CD4-positive, alpha-beta T cell treated with Interleukin-6 for 4 hours (primary cell): ENCODE data around the gene IKZF5.

Experiments
- DNase-seq: peaks from one replicate; pipeline ENCODE4 v3.0.0-alpha.2; 2020; ENCODE audit warnings: mixed read lengths

The IKZF5 gene, protein sequence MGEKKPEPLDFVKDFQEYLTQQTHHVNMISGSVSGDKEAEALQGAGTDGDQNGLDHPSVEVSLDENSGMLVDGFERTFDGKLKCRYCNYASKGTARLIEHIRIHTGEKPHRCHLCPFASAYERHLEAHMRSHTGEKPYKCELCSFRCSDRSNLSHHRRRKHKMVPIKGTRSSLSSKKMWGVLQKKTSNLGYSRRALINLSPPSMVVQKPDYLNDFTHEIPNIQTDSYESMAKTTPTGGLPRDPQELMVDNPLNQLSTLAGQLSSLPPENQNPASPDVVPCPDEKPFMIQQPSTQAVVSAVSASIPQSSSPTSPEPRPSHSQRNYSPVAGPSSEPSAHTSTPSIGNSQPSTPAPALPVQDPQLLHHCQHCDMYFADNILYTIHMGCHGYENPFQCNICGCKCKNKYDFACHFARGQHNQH

DNA sequence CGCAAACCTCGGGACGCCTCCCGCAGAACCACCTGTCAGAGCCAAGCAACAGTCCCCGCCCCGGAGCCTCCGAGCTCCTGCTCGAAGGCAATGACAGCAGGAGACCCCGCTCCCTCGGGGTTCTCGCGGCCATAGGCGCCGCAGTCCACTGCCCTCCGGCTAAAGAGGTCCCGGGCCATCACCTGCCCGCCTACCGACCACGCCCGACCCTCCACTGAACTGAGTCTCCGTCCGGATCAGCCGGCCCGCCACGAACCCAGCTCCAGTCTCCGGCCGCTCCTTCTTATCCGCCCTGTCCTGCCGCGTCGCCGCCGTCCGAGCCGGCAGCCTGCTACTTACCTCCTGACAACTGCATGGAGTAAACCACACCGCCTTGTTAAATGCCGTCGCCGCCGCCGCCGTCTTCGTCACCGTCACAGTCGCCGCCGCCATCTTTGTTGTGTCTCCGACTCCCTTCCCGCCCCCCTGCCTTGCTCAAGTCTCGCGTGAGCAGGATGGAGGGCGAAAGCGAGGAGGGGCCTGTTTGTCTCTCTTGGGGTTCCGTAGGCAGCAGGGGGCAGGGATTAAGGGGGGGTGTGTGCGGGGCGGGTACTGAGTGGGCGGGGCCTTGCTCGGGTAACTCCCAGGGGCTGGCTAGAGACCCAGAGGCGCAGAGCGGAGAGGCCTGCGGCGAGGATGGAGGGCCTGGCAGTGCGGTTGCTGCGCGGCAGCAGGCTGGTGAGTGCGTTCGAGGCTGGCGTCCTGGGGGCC is at the start of gene IKZF5, which contains the start of gene ACADSB:
IKZF5 (minus strand) TSS at position 441 of the 750 bp plus-strand sequence. CDS start 10,170 bp downstream, outside the sequence.
ACADSB (plus strand) TSS at position 652 of the 750 bp plus-strand sequence; CDS start at position 676, 24 bp downstream.
- peak; percentile 97 for DNase-seq

DNA sequence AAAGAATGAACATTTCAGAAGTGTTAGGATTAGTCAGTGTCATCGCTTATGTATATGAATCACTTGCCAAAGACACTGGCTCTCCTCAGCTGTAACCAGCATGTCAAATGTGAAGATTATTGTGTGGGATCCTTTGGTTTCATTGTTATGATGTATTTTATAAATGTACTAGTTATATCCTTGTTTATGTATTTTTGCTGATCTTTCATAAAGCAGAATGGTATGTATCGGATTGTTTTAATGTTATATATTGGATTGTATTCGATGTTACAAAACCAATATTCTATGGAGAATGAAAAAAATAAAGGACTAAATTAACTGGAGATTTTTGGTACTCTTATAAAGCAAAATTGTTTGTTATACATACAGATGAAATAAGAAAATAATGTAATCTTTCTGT is 49.4 kb upstream of the IKZF5 start:
- DNase-seq: no peak

DNA sequence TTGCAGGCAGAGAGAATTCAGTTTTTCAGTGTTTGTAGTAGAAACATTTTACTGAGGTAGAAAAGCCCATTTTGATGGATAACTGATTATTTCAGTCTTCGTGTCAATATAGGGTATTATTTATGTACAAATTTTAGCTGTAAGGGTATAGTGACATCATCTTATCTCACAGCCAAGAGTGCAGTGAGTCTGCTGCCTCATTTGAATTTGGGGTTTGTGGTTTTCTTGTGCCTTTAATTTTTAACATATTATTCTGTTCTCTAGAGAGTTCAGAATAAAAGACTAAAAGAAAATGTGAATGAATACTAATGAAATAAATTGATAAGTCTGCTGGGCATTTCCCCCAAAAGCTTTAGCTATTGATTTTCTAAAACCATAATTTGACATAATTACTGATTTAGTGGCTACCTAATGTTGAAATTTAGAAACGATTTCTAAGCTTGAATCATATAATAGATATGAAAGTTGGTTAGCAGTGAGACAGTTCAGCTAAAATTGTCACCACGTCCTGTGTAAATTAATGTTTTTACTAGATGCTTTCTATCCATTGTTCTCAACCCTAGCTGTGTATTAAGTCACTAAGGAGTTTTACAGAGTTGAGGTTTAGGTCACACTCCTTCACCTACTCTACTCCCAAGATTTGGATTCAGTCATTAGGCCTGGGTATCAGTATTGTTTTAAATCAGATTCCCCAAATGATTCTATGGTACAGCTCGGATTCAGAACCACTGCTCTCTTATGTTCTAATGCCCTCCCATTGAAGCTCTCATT is 37.6 kb upstream of the IKZF5 start:
- no peak for DNase-seq

DNA sequence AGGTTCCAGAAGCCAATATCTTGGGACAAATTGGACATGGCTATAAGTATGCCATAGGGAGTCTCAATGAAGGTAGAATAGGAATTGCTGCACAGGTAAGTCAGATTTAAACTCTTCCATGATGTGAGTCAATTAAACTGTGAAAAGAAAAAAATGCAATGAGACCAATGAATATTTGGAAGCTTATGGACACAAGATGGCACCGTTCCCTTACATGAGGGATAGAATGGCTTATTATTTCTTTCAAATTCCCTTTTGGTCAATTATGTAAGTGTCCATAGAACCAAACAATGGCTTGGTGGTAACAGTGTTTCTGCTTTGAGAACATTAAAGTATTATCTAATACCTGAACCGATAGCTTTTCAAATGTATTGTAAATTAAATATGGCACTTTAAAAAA is 35.8 kb upstream of the IKZF5 start:
- DNase-seq: no peak

DNA sequence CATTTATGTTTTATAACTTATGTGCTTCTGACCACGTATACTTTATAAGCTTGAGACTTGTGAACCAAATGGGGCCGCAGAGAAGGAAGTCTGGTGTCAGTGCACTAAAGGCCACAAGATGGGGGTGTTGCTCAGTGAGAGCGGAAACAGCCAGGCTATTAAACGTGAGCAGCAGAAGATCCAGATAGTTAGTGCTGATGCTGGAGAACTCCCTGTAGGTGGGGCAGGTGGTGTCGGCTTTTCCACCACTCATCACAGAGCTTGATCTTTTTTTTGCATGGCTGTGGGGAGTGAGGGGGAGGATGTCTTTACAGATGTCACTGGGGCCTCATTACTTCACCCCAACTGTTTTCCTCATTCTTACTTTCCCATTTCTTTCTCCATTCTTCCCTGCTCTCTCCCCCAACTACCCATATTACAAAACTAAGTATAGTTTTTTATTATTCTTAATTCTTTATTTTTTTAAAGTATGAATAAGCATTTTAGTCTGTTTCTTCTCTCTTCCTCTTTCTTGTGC is 34.9 kb upstream of the IKZF5 start:
- DNase-seq: peak; percentile 50

DNA sequence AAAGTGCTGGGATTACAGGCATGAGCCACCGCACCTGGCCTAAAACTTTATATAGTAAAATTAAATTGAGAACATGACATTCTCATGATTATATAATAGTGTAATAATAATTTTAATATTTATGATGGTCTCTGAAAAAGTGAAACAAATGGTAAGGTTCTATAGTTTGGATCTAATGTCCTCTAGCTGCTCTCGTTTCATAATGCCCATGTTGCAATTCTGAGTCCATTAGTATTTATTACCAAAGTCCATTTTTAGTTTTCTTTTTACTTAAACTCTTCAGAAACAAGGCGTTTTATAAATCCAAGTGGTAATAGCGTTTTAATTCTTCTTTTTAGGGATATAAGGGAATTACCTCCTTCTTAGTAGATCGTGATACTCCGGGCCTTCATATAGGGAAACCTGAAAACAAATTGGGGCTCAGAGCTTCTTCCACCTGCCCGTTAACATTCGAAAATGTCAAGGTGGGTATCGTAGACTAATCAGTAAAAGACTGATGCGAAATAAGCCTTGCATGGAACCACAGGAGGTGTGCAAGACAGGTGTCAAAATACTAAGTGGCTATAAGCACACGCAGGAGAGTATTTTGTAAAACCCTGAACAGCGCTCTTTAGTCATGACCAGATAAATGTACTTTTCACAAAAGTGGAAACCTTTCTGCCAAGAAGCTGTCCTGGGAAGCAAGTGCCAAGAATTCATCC is 34.3 kb upstream of the IKZF5 start:
- DNase-seq: no peak

DNA sequence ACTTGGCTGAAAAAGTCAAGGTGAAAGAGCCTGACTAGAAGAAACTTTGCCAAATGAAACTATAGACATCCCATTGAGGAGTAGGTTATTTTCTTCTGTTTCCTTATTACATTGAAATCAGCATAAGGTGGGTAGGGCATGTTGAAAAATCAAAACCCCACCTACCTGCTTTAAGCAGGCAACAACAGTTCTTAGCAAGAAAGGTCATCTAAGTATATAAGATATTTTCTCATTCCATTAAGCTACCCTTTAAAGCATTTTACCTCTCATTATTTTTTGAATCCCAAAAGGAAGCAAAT is 31.0 kb upstream of the IKZF5 start:
- no peak for DNase-seq

DNA sequence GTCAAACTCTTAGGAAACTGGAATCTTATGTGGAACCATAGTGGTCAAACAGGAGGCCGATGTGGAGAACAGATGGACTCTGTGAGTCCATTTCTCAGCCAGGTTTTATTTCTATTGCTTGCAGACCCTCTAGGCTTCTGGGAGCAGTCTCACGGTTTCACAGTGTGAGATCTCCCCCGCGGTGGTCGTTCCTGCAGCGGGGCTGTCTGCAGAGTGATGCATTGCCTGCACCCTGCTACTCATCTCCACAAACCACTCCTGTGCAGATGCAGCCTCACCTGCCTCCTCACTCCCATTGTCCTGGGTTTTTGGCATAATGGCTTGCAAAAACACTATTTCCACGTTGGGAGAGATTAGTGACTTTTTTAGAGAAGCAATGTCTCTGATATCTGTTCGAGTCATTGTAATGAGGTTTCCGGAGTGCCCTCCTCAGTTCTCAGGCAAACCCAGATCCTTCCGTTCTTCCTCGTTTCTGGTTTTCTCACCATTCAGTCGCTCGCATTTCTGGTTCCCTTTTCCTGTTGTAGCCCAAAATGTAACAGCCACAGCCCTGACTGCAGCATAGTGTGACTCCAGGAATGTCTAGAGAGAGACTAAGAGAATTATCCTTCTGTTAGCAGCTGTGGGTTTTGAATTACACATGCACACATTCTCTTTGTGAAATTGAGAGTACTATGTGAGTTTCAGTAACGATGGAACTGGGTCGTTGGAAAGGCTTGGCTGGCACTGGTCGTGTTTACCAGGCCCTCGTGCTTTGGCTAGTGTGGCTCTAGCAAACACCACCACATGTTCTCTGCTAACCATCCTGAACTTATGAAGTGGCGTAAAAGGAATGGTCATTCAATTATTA is 30.4 kb upstream of the IKZF5 start:
- DNase-seq: no peak

DNA sequence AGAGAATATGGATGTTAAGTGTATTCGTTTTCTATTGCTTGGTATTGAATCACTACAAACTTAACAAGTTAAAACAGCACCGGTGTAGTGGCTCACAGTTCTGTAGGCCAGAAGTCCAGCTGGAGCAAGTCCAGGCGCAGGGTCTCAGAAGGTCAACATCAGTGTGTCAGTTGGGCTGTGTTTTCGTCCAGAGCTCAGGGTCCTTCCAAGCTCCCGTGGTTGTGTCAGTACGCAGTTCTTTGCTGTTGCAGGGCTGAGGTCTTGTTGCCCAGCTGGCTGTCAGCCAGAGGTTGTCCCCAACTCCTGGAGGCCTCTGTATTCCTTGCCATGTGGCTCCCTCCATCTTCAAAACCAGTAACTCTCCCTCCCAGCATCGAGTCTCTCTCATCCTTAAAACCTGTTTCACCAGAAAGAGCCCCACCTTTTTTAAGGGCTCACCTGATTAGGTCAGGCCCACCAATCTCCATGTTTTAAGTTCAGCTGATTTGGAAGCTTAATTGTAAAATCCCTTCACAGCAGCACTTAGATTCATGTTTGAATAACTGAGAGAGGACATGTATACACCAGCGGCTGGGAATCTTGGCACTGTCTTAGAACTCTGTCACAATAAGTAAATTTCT is 27.0 kb upstream of the IKZF5 start:
- DNase-seq: no peak

DNA sequence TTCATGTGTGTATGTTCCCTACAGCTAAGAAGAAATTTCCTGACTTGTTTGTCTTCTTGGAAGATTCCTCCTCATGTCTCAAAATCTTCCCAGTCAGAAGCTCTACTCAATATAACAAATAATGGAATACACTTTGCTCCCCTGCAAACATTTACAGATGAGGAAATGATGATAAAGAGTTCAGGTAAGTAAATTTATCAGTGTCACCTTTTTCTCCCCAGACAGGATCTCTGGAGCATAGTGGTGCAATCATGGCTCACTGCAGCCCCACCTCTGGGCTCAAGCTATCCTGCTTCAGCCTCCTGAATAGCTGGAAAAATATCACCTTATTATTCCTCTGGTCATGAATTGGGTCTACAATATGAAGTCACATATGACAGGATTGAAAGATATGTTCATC is 25.7 kb upstream of the IKZF5 start:
- no peak for DNase-seq

DNA sequence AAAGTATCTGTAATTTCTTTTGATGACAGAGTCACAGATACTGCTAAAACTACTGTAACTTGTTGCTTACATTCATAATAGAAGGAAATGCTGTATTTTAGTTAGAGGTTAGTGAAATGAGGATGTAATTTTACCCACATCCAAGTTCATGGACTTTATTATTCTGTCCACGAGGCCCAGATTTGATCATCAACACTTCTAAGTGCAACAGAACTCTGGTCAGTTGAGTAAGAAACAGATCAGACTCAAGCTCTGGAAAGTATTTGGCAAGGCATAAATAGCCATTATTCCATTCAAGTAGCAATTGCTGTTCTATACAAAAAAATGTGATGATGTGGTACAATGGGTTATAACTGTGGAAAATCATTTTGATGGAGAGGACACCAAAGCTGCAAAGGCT is 22.5 kb upstream of the IKZF5 start:
- no peak for DNase-seq

DNA sequence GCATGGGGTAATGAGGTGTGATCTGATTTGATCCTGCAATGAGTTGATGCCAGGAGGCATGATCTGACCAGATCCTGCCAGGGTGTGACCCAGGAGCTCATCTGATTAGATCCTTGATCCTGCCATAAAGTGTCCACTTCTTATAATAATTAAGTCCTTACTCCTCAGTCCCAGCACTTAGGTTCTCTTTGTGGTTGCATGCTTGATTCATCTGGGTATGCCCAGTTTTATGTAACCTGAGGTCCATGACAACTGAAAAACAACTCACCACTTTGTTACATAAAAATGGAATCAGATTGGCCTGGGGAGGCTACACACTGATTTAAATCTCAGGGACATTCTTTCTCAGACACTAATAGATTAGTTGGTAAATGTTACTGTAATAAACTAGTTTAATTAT is 19.3 kb upstream of the IKZF5 start:
- no peak for DNase-seq

DNA sequence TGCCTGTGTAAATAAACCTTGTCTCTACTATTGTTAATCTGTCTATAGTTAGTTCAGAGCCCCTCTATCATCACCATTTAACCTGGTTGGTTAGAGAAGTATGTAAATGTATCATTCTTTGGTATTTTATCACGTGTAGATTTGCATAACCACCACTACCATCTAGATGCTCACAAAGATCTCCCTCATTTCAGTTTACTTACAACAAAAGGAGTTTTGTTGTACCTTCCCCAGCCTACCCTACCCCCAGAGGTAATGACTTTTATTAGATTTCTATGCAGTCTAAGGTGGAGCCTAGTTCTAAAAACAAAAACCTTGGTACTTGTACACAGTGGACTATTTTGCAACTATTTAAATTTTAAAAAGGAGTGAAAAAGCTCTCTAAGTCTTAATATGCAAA is 17.7 kb upstream of the IKZF5 start:
- DNase-seq: no peak

DNA sequence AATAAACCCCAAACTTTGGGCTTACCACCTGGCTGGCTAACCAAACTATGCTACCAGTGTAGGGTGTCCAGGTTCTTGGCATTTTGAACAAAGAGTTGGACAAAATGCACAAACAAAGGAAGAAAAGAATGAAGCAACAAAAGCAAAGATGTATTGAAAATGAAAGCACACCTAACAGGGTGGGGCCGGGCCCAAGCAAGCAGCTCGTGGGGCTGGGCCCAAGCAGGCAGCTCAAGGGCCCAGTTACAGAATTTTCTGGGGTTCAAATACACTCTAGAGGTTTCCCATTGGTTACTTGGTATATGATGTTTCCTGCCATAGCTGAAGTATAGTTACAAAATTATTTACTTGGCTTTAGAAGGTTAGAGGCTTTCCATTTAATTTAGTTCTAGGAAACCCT is 15.9 kb upstream of the IKZF5 start:
- no peak for DNase-seq

DNA sequence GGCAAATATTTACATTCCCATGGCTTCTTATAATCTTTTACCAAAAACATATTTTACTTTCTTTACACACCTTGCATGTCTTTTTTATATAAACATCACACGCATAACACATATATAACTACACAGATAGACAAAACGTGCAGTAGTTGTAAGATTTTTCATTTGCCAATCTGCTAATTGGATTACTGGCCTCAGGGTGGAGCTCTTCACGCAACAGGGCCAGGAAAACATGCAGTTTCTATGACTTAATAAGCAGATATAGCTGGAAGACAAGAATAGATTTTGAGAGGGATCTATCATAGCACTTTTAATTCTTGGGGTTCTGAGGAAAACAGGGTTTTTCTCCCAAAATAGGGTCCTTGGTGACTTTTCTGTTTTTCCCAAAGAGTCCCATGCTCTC is 12.9 kb upstream of the IKZF5 start:
- DNase-seq: peak; percentile 4

DNA sequence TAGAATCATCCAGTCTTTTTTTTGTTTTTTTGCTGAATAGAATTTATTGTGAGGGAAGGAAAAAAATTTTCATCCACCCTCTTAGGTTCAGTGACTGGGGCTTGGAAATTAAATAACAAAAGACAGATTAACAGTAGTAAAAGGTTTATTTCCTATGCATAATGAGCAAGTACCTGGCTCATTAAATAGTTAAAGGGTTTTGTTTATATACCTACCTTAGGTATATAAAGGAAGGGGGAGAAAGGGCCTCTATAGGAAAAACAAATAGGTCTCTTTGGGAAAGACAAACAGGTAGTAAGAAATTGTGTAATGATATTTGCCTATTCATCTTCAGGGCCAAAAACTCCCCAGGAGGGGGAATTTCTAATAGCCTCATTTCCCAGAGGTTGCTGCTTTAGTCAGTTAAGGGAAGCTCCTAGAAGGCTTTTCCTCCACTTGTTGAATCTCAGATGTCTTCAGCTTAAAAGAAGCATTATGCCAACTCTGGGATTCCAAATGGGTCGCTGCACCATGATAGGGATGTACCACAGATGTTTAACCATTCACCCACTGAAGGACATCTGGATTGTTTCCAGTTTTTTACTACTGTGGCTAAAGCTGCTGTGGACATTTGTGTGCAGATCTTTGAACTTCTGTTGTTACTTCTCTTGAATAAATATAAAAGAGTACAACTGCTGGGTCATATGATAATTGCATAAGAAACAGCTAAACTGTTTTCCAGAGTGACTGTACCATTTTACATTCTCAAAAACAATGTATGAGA is 11.5 kb upstream of the IKZF5 start:
- no peak for DNase-seq

DNA sequence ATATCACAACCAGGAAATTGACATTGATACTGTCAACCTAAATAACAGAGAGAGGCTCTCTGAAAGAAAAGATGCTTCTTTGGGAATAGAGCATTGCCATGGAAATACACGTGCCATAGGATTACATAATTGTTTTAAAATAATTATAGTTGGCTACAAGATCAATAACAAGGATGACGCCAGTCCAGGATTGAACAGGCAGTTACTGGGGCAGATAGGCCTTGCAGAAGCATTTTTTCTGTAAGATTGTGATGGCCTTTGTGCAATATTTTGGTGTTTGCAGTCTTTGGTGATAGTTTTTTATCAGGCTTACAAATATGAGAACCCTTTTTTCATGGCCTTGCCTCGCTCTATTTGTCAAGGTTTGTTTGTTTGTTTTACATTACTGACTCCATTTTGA is 10.7 kb upstream of the IKZF5 start:
- DNase-seq: no peak

DNA sequence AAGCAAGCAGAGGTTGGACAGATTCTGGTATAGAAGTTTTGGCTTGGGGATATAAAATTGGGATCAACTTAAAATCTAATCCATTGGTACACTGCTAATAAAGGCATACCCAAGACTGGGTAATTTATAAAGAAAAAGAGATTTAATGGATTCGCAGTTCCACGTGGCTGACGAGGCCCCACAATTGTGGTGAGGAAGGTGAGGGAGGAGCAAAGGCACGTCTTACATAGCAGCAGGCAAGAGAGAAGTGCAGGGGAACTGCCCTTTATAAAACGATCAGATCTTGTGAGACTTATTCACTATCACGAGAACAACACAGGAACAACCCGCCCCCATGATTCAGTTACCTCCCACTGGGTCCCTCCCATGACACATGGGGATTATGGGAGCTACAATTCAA is 9.9 kb upstream of the IKZF5 start:
- no peak for DNase-seq

DNA sequence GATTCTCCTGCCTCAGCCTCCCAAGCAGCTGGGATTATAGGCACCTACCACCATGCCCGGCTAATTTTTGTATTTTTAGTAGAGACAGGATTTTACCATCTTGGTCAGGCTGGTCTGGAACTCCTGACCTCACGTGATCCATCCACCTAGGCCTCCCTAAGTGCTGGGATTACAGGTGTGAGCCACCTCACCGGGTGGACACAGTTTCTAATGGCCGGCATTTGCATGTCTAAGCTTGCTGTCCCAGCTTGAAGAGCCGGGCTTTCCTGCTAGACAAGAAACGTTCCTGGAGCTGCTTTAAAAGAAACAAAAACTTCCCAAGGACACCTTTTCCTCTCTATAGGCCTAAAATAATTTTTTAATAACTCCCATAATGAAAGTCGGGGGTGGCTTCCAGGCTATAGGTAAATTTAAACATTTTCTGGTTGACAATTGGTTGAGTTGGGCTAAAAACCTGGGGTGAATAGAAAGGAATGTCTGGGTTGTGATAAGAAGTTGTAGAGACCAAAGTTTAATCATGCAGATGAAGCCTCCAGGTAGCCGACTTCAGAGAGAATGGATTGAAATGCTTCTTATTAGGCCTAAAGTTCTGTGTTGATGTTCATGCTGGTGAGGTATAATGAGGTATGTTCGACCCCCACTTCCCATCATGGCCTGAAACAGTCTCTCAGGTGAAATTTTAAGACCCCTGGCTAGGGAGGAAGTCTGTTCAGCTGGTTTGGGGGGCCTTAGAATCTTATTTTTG is 9.0 kb upstream of the IKZF5 start:
- no peak for DNase-seq

DNA sequence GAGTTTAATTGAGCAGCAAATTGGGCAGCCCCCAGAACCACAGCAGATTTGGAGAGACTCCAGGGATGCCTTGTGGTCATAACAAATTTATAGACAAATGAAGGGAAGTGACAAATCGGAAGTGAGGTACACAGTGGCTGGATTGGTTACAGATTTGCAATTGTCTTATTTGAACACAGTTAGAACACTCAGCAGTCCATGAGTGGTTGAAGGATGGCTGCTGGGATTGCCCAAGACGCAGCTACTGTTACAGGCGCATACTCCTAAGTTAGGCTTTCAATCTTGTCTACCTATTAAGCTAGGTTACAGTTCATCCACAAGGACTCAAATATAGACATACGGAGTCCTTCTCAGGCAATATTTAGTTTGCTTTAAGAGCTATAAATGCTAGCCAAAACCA is 7.6 kb upstream of the IKZF5 start:
- DNase-seq: no peak
